ENCODE data around the gene MARVELD1.

The MARVELD1 gene

DNA sequence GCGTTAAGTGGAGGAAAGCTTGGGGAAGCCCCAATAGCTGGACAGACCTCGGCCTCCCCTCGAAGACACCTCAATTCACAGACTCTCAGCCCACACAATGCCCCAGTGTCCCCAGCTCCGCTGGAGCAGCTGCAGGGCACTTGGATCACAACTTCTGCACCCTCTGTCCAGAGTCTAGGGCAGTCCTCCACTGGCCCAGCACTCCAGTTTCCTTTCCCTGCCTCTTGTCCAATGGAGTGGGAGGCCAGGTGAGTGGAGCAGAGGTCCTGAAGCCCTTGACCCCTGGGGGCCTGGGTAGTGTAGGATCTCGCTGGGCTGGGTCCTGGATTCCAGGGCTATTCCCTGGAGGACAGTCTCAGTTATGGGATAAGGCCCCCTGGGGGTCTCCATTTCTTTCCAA, 46.4 kb downstream of the MARVELD1 start:
- no peak for DNase-seq

DNA sequence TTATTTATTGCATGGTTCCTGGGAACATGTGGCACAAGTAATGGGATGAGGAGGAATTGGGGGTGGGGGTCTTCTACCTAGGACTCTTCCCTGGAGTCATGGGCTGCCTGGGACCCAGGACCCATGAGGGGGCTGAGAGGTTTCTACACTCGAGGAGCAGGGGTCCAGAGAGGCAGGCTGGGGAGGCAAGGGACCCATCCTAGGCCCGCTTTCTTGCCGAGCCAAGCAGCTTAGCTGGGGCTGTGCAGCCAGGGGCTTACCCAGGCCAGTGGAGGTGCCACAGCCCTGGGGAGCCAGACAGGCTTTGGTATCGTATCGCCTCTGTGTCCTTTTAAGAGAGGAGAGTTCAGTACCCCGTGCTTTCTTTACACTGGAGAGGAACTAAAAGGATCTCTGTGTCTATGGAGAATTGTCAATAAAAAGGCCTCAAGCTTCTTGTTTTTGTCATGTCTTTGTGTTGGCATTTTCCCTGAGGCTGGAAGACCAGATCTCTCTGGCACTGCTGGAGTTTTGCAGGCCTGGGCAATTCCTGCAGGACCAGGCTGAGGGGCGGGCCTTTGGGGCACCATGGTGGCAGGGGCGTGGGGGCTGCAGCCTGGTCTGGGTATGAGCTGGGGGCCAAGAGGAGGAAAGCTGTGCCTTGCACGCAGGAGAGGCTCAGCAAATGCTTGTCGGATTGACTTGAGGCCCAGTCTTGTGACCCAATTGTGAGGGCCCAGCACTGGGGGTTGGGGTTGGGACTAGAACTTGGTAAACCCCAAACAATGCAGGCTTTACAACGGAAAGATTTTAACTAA, 47.1 kb downstream of the MARVELD1 start:
- no peak for DNase-seq

DNA sequence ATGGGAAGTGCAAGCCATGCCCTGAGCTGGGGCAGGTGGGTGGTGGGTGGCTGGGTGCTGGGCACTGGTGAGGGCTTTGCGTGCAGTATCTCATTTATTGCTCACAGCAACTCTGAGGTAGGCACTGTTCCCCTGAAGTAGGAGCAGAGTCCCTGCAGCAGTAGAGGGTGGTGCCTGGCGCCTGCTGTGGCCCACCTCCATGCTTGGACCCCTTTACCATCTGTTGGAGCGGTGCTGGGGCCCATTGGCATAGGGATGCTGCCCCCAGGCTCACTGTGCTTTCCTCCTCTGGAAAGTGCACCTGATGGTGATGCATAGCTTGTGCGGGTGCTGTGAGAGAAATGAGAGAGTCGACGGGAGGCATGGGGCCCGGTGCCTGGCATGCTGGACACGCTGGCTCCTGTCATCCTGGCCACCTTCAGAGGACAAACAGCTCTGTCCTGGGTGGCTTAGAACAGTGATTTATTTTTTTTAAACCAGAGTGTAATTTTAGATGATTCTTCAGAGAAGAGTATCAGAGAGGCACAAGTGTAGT, 47.9 kb downstream of the MARVELD1 start:
- DNase-seq: no peak

DNA sequence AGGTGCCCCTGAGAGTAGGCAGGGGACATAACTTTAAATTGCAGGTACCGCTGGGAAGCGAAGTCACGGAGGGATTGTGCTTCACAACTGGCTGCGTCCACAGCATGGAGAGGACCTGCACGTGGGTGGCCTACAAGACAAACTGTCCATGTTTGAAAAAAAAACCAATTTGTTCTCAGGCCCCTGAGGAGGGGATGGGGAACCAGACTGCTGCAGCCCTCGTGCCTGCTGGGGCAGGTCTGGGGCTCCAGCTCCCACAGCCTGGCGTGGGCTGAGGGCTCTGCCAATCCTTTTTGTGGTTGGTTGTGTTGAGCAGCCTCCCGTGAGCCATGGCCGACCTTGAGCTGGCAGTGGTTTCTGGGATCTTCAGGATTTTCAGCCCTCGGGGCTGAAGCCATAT, 48.5 kb downstream of the MARVELD1 start:
- no peak for DNase-seq

DNA sequence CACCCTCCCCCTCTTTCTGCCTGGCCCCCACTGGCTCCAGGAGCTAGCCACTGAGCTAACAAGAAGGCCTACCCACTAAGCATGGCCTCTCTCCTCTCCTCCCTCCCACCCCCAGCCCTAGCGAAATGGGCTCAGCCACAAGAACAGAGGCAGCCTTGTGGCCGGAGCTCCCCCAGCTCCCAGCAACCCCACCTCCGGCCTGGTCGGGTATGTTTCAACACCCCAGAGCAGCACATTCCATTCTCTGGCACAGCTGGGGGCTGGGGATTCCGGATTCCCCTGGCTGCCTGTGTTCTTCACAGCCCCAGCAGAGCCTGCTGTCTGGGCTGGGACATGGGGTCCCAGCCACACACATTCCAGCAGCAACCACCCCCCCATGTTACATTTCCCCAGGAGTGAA, 49.3 kb downstream of the MARVELD1 start:
- DNase-seq: no peak

DNA sequence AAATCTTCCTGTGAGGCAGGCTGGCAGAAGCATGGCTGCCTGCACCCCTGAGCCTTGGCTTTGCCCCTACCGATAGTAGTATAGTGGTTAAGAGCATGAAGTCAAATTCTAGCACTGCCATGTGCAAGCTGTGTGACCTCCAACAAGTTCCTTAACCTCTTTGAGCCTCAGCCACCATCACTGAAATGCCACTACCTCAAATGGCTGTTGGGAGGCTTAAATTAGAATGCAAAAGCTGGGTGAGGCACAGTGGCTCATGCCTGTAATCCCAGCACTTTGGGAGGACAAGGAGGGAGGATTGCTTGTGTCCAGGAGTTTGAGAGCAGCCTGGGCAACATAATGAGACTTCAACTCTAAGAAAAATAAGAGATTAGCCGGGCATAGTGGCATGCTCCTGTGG, 49.9 kb downstream of the MARVELD1 start:
- no peak for DNase-seq

DNA sequence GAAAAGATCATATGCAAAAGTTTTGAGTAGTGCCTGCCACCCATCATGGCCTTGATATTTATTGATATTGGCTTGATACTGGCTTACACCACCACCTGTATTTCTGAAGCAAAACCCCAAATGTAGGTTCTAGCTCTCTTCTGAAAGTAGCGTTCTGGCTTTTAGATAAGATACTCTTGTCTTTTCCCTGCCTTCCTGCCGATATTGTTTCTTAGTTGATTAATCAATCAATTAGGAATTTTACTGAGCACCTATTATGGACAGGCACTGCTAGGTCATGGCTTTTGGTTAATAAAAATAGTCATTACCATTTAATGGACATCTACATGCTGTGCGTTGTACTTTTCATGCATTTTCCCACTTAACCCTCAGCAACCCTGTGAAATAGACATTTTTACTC, 50.4 kb downstream of the MARVELD1 start:
- DNase-seq: no peak

DNA sequence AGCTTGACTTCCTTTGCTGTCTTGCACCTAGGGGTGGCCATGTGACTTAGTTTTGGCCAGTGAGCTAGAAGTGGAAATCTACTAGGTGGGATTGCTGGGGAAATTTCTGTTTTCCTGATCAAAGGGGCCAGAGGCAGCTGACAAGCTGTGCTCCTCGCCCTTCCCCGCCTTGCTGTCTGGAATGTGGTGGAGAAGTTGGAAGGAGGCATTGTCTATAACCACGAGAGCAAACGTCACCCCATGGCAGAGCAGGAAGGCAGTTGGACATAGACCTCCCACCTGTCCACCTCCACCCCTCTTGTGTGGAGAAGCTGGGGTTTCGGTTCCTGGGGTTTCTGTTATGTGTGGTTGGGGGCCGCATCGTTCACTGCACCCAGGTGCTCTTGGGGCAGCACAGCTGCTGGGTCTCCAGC, 51.0 kb downstream of the MARVELD1 start:
- DNase-seq: no peak

DNA sequence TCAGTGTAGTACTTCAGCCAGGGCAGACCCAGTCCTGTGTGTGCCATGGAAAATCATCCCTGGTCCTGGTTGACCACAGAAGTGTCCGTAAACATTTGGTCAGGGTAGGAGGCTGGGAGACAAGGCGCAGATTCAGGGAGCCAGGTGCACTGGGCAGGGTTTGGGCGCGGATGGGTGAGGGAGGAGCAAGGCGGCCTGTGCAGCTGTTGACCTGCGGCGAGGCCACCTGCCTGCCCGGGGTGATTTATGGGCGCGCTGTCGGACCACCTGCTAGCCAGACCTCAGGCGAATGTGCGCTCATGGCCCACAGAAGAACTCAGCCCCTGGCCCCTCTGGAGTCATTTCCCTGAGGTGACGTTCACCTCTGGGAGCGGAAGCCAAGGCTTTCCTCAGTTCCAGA, 51.7 kb downstream of the MARVELD1 start:
- DNase-seq: no peak

DNA sequence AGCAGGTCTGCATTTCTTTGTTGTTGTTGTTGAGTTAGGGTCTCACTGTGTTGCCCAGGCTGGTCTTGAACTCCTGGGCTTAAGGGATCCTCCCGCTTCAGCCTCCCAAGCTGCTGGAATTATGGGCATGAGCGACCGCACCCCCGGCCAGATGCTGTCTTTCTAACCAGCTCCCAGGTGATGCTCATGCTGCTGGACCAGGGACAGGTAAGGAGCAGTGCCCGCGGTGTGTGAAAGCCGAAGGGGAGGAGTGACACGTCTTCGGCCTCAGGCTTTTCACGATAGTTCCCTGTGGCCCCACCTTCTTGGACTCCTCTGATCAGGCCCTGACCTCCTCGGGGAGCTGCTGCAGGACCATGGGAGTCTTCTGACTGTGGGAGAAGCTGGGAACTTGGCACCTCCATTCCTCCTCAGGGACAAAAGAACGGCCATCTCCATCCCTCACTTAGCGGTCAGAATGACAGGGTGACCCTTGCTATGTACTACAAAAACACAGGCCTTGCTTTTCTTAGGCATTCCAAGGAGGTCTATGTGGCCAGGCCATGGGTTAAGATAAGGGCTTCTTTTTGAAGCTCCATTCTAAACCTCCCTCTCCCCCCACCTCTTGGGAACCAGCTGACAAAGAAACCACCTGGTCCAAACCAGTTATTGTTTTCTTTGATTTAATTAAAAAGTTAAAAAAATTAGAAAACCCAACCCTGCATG, 52.7 kb downstream of the MARVELD1 start:
- no peak for DNase-seq

DNA sequence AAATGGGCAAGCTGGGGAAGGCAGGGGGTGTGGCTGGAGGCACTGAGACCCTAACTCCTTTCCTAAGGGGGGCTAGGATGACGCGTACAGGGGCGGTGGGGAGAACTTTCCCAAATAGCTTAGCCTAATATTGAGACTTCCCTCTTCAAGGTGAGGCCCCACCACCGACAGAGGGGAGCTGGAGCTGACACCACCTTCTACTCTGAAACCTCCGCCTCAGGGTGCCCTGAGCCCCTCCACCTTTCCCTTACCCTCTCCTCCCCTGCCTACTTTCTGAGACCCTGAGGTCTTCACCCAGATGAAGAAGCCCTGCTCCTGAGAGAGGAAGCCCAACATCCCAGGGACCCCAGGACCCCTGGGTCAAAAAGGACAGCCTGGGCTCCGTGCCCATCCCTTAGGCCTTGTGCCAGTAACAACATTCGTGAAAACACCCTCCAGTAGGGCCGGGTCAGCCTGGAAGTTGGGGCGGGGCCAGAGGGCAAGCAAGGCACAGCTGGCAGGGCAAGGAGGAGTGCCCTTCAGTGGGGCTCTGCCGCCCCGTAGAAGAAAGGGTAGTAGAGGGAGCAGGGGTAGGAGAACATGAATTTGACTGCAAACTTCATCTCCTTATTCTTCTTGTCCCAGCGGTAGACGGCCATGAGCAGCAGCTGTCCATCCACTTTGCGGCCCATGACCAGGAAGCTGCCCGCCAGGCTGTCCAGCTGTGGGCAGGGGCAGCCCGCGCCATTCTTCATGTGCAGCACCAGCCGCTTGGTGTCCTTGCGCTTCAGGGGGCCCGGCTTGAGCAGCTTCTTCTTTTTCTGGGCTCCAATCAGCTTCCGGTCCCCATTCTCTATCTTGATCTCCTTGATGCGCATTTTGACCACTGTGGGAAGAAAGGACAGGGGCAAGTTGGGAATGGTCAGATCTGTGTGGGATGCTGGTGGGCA, 53.7 kb downstream of the MARVELD1 start:
- no peak for DNase-seq

Data from NCI-H1694 treated with DMSO at 0.1 percent for 48 hours (cell line).